ENCODE data around the gene CCDC85B.

Gene CCDC85B

GRCh38 chr11:65854161-65854592 is 36.3 kb upstream of the CCDC85B start:
- no peak overlapping the region for H3K4me3 ChIP-seq (replicated peaks; ENCODE audit: low read depth, low read length)
- DNase-seq (ENCODE audit: low read depth), result no peak
- no peak for TF ChIP-seq CTCF (IDR thresholded peaks at IDR 0.05; ENCODE audit: low read length, missing control alignments)

GRCh38 chr11:65854852-65855837 is 35.3 kb upstream of the CCDC85B start:
- TF ChIP-seq CTCF (IDR thresholded peaks at IDR 0.05; ENCODE audit: low read length, missing control alignments), result no peak

GRCh38 chr11:65855927-65856363 is 34.5 kb upstream of the CCDC85B start:
- H3K4me3 ChIP-seq (replicated peaks; ENCODE audit: low read depth, low read length), result peak overlapping the region; percentile 96
- TF ChIP-seq CTCF (IDR thresholded peaks at IDR 0.05; ENCODE audit: low read length, missing control alignments), result no peak
- no peak for DNase-seq (ENCODE audit: low read depth)

More at GRCh38 chr11:65854852-65855837, 35.3 kb upstream of the CCDC85B start:
- peak overlapping the region; percentile 96 for H3K4me3 ChIP-seq (replicated peaks; ENCODE audit: low read depth, low read length)
- DNase-seq (ENCODE audit: low read depth), result no peak

- TF ChIP-seq CTCF (IDR thresholded peaks at IDR 0.05; ENCODE audit: low read length, missing control alignments), result no peak
- peak; percentile 62 for DNase-seq (ENCODE audit: low read depth)
- peak overlapping the region; percentile 96 for H3K4me3 ChIP-seq (replicated peaks; ENCODE audit: low read depth, low read length)
These were observed 33.6 kb upstream of the CCDC85B start for GRCh38 chr11:65856689-65857499.

- no peak for TF ChIP-seq CTCF (IDR thresholded peaks at IDR 0.05; ENCODE audit: low read length, missing control alignments)
- no peak for DNase-seq (ENCODE audit: low read depth)
- peak overlapping the region; percentile 96 for H3K4me3 ChIP-seq (replicated peaks; ENCODE audit: low read depth, low read length)
These were observed 33.0 kb upstream of the CCDC85B start for GRCh38 chr11:65857500-65857852.

GRCh38 chr11:65857853-65858680 is 32.4 kb upstream of the CCDC85B start, which contains the start of gene CFL1:
CFL1 (minus strand) TSS chr11:65858180; CDS start chr11:65858099, 81 bp downstream.
- peak; percentile 98 for DNase-seq (ENCODE audit: low read depth)
- TF ChIP-seq CTCF (IDR thresholded peaks at IDR 0.05; ENCODE audit: low read length, missing control alignments), result no peak
- H3K4me3 ChIP-seq (replicated peaks; ENCODE audit: low read depth, low read length), result peak within 1 kb of the TSS; percentile 96

Data from fibroblast of pulmonary artery (primary cell).